NCI-H146 treated with DMSO at 0.1 percent for 48 hours (cell line): ENCODE data around the gene CBX7.

Experiments
- DNase-seq: peaks from one replicate; lab custom pipeline; 2025; ENCODE audit not compliant: unreplicated experiment; lab: John Stamatoyannopoulos, UW

Gene CBX7

DNA sequence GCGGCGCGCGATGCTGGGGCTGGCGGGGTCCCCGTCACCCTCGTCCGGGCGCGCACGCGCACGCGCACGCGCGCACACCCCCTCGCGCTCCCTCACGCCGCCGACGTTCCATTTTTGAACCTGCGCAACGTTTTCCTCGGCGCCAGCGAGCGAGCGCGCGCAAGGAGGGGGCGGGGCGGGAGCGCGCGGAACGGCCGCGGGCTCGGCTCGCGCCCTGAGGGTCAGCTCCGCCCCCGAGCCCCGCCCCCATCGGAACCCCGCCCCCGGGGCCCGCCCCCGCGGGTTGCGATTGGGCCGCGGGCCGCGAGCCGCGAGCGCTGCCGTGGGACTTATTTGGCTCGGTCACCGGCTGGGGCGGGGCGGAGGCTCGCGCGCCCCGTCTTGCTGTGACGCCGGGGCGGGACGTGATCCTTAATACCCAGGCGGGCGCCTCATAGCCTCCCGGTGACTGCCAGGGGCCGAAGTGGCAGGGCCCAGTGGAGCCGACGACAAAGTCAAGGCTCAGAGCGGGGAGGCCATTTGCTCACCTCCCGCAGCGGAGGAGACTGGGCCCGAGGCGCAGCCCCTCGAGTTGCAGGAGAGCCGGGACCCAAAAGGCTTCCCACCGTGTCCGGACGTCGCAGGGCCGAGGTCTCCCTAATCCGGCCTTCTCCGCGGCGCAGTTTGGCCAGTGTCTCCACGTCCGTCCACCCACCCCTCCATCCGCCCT lies at the start of gene CBX7:
TSS of gene CBX7 (minus strand) at position 170 of the 709 bp plus-strand sequence. CDS start 236 bp downstream, outside the sequence.
- DNase-seq: no peak

DNA sequence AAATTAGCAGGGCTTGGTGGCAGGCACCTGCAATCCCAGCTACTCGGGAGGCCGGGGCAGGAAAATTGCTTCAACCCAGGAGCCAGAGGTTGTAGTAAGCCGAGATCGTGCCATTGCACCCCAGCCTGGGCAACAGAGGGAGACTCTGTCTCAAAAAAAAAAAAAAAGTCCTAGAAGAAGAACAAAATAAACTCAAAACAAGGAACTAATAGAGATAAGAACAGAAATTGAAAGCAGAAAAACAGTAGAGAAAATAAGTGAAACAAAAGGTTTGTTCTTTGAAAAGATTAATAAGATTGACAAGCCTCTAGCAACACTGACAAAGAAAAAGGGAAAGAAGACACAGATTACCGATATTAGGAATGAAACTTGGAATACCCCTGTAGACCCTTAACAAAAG lies 45.1 kb upstream of the CBX7 start:
- no peak for DNase-seq

DNA sequence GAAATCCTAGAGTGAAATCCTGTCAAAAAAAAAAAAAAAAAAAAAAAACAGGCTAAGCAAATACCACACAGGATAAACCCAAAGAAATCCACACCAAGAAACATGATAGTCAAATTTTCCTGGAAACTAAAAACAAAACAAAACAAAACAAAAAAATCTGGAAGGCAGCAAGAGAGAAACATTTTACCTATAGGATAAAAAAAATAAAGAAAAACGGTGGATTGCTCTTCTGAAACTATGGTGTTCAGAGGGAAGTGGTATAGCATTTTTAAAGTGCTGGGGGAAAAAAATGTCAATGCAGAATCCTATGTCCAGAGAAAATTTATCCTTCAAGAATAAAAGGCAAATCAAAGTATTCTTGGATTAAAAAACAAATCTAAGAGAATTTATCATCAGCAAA lies 41.6 kb upstream of the CBX7 start:
- no peak for DNase-seq

DNA sequence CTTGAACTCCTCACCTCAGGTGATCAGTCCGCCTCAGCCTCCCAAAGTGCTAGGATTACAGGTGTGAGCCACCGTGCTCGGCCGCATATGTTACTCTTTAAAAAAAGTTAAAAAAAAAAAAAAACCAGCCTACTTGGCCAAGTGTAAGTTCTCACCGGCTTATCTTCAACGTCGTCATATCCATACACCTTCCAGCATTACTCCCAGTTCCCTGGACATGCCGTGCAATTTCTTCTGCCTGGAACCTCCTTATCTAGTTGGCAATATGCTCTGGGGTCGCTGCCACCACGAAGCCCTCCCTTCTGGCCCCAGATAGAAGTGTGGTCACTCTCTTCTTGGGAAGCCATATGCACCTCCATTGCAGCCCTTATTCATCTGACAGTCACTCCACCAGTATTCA lies 36.3 kb upstream of the CBX7 start:
- no peak for DNase-seq

DNA sequence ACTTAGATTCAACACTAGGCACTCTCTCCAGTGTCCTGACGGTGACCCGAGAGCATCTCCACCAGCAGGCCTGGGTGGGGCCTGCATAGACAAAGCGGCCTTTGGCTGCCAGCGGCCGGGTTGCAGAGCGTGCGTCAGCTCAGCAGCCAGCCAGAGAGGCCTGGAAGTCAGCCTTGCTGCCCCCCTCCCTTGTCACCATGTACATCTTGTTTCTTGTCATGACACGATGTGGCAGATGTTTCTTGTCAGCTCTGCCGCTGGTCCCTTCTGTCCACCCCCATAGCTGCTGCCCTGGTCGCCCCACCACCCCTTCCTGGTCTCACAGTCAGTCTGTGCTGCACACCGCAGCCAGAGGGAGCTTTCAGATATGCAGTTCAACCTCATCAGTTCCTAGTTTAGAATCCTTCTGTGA lies 33.1 kb upstream of the CBX7 start:
- DNase-seq: no peak

DNA sequence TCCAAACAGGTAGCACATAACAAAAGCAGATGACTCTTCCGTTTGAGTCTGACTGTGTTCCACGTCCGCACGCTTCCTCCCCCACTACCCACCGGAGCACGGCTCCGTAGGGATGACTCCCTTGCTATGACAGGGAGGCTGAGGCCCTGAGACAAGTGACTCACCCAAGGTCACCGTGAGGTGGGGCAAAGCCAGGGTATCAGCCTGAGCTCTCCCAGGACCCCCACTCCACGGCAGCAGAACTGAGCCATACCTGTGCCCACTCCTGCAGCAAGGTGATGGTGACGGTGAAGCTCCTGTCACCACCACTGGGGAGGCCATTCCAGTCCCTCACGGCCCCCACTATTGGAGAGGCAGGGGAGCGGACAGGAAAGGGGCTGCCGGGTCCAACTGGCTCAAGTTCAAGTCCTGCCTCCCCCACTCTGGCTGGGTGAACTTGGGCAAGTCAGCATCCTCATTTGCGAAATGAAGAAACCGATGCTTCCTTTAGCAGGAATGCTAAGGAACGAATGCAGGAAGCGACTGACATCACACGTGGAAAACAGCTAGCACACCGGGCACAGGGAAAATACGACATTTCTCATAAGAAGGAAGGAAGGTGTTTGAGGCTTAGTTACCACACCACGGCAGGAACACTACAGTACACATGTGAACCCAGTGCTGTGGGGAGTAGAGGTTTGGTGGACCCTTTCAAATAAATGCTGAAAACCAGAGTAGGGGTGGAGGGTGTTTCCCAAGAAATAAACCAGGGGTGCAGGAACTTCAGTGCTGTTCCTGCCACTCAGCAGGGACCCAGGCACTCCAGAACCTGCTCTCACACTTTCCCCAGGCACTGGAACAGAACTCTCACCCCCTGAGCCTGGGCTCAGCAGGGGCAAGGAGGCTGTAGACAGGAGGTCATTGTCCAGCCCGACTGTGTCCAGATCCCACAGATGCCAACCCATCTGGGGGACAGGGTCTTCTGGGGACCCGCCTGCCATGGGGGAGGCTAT lies 32.4 kb upstream of the CBX7 start:
- no peak for DNase-seq

DNA sequence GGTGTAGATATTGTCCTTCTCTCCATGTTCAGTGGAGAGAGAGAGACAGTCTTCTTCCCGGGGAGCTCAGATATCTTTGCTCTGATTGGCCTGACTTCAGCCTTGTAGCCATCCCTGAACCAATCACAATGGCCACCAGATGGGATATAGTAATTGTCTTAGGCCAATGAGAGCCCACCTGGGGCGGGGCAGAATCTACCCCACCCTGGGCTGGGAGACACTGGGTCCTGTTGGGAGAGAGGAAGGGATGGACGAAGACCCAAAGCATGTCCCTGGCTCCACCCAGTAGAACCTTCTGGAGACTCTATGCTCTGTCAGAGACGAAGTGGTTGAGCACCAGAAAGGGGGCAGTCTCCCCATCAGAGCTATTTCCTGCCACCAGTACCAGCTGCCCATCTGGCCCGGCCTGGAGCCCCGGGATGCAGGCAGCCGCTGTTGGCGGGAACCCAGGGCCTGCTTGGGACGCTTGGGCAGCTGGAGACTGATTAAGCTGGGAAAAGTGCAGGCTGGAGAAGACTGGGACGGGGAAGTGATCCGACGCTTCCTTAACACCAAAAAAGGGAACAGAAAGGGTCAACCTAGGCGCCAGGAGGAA lies 31.6 kb upstream of the CBX7 start:
- DNase-seq: no peak

DNA sequence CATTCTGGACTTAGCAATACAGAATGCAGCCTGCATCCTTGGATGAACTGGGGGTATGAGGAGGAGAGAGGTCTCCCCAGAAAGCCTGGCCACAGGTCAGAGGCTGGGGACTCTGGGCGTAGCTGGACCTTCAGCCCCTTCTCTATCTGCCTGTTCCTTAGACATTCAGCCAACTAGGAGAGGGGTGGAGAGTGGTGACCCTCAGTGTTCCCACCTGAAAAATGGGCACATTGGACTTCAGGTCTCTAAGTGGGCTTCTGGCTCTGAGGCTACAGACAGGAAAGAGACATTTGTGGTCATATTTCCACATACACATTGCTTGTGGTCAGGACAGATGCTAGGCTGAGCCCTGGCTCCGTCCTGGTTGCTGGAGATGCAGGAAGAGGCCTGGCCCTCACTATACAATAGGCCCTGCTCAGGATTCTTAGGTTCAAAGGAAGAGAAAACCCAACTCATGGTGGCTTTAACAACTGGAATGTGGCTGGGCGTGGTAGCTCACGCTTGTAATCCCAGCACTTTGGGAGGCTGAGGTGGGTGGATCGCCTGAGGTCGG lies 30.1 kb upstream of the CBX7 start:
- no peak for DNase-seq

DNA sequence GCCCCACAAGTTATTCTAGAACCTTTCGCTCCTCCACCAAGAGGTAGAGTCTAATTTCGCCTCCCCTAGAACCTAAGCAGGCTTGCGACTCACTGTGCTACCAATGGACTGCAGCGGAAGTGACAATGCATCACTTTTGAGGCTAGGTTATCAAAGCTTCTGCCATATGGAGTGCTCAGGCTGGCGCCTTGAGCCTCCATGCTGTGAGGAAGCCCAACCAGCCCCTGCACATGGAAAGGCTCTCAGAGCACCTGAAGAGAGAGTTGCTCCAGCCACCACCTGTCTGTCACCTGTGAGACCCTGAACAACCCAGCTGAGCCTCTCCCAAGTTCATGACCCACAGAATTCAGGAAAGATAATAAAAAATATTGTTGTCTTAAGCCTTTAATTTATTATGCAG lies 29.3 kb upstream of the CBX7 start:
- DNase-seq: no peak

DNA sequence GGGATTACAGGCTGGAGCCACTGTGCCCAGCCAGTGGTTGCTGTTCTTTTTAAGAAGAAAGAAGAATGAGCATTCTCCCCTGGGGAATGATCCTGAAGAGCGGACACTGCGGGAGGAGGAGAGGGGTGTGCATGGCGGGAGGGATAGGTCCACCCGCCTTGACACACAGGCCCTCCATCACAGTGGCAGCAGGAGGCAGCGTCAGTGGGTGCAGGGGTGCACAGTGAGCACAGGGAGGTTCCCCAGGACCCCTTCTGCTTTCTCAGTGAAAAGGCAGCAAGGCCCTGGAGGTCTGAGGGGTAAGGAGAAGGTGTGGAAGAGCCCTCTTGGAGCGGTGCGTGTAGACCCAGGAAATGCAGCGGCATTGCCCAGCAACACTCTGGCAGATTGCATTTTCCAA lies 28.9 kb upstream of the CBX7 start:
- DNase-seq: no peak

DNA sequence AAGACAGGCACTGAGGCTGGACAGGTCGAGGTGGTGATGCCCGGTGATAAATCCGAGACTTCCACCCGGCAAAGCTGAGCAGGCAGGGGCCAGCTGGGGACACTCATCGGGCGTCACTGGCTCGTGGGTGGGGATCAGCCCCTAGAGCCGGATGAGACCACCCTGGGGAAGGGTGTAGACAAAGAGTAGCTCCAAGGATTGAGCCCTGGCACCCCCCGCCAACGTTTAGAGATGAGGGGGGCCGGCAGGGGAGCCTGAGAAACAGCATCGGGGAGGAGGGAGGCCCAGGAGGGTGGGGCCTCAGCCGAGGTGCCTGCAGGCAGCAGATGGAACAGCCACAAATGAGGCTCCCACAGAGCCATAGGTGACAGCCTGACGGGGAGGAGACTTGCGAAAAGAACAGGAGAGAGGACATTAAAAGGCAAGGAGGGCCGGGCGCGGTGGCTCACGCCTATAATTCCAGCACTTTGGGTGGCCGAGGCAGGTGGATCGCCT lies 27.4 kb upstream of the CBX7 start:
- no peak for DNase-seq

DNA sequence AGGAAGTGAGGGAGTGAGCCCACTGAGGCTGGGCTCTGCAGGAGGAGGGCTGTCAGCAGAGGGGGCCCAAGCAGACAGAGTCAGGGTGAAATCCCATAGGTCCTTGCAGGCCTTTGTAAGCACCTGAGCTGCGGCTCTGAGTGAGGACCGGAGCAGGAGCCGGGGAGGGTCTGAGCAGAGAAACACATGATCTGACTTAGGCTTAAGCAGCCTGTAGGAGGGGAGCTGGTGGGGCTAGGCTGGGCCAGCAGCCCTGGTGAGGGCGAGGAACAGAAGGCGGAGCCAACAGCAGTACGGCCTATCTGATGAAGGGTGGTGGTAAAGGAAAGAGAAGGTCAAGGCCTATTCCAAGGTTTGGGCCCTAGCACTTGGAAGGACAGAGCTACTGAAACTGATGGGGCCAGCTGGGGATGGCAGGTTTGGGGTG lies 26.9 kb upstream of the CBX7 start:
- no peak for DNase-seq

DNA sequence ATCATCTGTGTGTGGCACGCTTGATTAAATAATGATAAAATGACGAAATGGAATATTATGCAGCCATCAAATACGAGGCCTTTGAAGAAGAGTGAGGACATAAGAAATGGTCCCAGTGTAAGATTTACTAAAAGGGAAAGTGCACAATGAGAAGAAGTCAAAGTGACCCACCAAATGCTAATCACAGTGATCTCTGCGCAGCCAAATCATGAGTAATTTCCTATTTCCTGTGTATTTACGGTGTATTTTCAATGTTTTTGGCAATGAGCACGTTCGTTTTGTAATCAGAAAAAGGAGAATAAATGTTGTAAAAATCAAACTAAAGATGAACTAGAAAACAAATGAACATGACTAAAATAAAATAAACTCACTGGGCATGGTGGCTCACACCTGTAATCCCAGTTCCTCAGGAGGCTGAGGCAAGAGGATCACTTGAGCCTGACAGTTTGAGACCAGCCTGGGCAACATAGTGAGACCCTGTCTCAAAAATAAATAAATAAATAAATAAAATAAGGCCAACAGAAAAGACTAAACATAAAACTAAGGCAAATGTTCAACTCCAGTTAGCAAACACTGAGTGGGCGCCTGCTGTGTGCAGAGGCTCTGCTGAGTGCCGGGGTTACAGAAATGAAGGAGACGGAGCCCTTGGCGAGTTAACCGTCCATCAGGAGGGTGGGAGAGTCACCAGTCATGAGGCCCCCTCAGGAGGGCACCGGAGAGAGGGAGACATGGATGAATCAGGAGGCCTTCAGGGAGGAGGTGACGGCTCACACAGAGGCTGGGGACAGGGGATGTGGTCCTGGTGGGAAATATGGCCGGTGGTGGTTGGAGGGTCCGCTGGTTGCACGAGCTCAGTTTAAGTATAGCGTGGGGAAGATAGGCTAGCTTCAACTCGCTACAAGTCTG lies 26.0 kb upstream of the CBX7 start:
- no peak for DNase-seq

DNA sequence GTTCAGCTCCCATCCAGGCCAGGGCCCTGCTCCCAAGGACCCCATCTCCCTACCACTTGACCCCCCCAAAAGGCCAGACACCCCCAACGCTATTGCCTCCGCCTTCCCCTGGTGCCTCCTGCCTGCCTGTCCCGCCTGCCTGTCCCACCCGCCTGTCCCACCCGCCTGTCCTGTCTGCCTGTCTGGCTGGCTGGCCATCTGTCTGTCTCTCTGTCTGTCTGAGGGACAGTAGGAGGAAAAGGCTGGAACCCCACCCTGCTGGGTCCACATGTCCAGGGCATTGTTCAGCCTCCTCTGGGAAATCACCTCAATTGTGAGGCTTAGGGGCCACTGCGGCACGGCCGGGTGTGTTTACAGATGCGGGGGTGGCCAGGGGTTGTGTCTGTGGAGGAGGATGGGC lies 25.3 kb upstream of the CBX7 start:
- DNase-seq: no peak

DNA sequence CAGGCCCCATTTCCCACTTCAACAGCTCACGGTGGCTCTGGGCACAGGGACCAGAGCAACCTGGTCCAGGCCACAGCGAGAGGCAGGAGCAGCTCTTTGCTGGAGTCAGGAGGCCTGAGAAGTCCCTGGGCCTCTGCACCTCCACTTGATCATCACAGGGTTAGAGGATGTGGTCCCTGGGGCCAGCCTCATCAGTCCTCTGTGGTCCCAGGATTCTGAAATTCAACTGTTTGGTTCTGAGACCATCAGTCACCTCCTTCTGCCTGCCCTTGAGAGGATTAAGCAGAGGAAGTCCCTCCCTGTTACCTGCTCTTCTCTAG lies 24.9 kb upstream of the CBX7 start:
- no peak for DNase-seq

DNA sequence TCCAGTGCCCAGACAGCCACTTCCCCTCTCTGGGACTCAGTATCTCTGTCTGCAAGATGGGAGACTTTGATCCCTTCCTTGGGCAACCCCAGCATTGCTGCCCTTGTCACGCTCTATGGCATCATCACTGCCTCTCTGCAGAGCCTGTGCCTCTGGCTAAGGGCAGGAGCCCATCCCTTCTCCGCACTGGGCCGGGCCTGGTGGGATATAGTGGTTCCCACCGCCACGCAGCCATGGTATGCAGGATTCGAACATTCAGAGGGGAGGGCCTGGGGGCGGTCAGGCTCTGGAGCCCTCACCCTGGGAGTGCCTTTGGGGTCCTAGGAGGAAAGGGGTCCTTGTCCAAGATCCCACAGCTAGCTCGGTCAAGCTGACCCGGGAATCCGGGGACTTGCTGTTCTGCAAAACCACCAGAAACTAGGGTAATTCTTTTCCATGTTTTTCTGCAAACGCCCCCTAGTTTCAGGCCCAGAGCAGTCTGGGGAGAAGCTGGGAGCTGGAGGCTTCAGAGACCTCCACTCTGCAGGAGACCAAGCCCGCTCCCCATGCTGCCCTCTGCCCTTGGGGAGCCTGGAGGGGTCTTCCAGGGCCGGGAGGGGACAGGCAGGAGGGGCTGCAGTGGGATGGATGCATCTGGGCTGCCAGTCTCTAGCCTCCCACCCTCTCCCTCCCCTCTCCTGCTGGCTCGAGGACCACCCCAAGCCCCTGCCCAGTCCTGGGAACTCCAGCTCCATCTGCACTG lies 24.4 kb upstream of the CBX7 start:
- DNase-seq: no peak

DNA sequence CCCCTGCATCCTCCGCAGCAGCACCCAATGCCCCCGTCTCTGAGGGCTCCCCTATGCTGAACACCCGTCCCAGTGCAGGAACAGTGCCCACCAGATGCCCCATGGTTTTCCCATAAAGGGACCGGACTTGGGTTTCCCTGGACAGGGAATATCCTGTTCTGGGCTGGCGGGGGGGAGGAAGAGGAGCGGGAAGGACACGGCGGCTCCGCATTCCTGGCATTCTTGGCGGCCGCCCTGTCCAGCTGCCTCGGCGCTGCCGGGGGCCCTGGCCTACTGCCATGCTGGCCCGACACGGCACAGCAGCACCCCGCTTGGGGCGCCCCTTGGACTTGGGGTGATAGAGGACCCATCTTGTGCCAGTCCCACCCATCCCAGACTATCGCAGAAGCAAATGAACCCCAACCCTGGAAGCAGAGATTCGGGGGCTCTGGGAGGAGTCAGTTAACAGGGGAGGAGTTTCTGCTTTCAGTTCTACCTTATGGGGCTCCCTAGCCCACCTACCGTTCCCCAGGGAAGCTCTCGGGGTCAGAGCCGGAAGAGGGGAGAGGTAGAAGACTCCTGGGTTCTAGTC lies 23.7 kb upstream of the CBX7 start:
- no peak for DNase-seq

DNA sequence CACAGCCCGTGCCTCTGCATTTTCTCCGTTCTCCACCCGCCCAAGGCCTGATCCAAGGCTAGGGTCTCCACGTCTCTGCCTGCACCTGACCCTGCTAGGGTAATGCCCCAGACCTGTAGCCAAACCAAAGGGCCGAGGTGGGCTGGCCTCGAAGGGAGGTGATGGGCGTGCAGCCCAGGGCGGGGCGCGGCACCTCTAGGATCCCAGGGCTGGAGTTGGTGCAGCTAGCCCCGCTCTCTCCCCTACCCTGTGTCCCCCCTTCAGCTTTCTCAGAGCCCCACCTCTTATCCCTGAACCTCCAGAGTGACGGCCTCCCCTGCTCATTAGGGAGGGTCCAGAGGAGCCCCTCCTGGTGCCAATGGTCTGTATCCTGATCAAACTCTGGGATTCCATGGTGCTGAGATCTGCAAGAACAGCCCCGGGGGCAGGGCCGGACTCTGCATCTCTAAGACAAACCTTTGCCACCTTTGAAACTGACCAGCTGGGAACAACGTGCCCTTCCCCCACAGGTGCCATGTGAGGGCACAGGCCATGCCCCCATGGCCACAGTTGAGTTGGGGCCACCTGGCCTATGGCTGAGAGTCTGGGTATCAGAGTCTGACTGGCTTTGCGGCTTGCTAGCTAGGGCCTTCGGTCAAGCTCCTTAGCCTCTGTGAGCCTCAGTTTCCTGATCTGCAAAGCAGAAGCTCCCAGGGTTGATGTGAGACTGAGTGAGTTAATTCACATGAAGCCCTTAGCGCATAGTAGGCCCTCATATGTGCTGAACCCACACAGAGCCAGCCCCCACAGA lies 23.1 kb upstream of the CBX7 start:
- DNase-seq: no peak
